A549 (cell line): ENCODE results near the gene ATXN7L1.

Source experiments
- CHD2 ChIP-seq: fragments of 150-350 bp; IDR thresholded peaks from 2 replicates; pipeline ENCODE4 v1.6.1; 2014; ENCODE audit warnings: low read length; ENCODE audit not compliant: partially characterized antibody
- CHD4 ChIP-seq: fragments of 200-600 bp; sonication (generic); IDR thresholded peaks from 2 replicates; pipeline ENCODE4 v1.6.1; 2016; ENCODE audit warnings: antibody characterized with exemption, mild to moderate bottlenecking, borderline replicate concordance
- HDAC2 ChIP-seq: fragments of 200-600 bp; sonication (generic); IDR thresholded peaks from 2 replicates; pipeline ENCODE4 v1.6.1; 2016
- JUNB ChIP-seq: fragments of >200 bp; sonication (Bioruptor Twin); formaldehyde crosslinking; IDR thresholded peaks from 2 replicates; pipeline ENCODE4 v1.6.1; 2016
- KDM5A ChIP-seq: fragments of 200-600 bp; sonication (generic); IDR thresholded peaks from 2 replicates; pipeline ENCODE4 v1.6.1; 2016; ENCODE audit warnings: antibody characterized with exemption, mild to moderate bottlenecking
- MYC ChIP-seq: IDR thresholded peaks from 2 replicates; pipeline ENCODE4 v1.6.1; 2012; ENCODE audit warnings: mild to moderate bottlenecking, inconsistent platforms, low read length, improper control_type of control experiment, borderline replicate concordance
- NR3C1 ChIP-seq: fragments of >200 bp; sonication (Bioruptor Twin); formaldehyde crosslinking; IDR thresholded peaks from 3 replicates; pipeline ENCODE4 v1.6.1; 2017
- RAD21 ChIP-seq, 2 experiments: fragments of >200 bp in 1 of 2; sonication (Bioruptor Twin) in 1 of 2; formaldehyde crosslinking in 1 of 2; IDR thresholded peaks in 1 of 2; conservative IDR thresholded peaks in 1 of 2; 2 replicates in 1 of 2; 3 replicates in 1 of 2; pipeline ENCODE4 v1.6.1; 2012 to 2018; ENCODE audit warnings: inconsistent platforms in 1 of 2
- TF ChIP-seq, protein P1 (sequence below): fragments of >200 bp; sonication (Bioruptor Twin); formaldehyde crosslinking; IDR thresholded peaks from 3 replicates; pipeline ENCODE4 v1.5.1; 2016

DNA sequence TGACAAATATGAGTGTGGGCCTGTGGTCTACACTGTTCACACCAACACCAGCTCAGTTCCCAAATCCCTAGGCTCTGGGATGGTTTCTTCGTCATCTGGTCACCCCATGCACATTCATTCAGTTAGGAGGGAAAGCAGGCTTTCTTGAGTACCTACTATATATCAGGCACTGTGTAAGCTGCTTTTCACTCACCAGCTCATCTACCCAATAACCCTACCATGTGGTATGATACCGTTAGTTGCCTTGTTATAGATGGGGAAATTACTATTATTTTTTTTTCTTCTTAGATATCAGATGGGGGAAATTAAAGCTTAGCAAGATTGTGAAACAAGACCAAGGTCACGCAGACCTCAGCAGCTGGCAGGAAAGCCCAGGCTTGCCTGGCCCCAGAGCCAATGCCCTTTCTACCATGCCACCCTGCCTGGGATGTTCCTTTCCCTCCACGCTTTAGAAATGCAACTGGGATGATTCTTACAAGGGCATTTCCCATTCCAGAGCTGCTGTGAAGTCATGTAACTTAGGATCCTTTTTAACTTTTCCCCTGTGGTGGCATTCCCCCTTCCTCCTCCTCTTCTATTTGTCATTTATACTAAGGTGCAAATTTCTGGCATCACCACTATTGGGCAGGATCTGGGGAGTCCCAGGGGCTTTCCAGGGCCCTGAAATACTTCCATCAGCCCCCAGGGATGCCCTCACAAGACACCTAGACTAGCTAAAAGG, 202.0 kb downstream of the ATXN7L1 start:
- no peak for TF ChIP-seq KDM5A
- TF ChIP-seq CHD2 = no peak
- TF ChIP-seq, protein P1, sequence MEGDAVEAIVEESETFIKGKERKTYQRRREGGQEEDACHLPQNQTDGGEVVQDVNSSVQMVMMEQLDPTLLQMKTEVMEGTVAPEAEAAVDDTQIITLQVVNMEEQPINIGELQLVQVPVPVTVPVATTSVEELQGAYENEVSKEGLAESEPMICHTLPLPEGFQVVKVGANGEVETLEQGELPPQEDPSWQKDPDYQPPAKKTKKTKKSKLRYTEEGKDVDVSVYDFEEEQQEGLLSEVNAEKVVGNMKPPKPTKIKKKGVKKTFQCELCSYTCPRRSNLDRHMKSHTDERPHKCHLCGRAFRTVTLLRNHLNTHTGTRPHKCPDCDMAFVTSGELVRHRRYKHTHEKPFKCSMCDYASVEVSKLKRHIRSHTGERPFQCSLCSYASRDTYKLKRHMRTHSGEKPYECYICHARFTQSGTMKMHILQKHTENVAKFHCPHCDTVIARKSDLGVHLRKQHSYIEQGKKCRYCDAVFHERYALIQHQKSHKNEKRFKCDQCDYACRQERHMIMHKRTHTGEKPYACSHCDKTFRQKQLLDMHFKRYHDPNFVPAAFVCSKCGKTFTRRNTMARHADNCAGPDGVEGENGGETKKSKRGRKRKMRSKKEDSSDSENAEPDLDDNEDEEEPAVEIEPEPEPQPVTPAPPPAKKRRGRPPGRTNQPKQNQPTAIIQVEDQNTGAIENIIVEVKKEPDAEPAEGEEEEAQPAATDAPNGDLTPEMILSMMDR = no peak
- no peak for TF ChIP-seq MYC
- no peak for TF ChIP-seq CHD4
- TF ChIP-seq NR3C1 = no peak
- no peak for TF ChIP-seq HDAC2
- no peak for TF ChIP-seq RAD21 (conservative IDR thresholded peaks at IDR 0.05 in 1 of 2, IDR thresholded peaks at IDR 0.05 in 1 of 2)
- TF ChIP-seq JUNB = no peak
